SK-N-SH (cell line): ENCODE measurements around the gene ST6GALNAC3. TPM values are rescaled to one million over a fixed set of nuclear protein-coding genes. Genes with fewer than 3 reads are reported as not detected.

ENCODE experiments used
- CTCF ChIA-PET: fragments of 300-600, 350-600 bp; formaldehyde crosslinking; extraction: SDS; loops from one replicate; lab custom pipeline; 2021; lab: Yijun Ruan, JAX
- POLR2A ChIA-PET: fragments of 350-600 bp; sonication (Branson Sonifier 250); formaldehyde crosslinking; extraction: SDS; loops from one replicate; lab custom pipeline; 2020; ENCODE audit warnings: antibody characterized with exemption, inconsistent platforms; lab: Yijun Ruan, JAX
- DNase-seq: peaks from one replicate; pipeline ENCODE4 v3.0.0; 2012
- H2AFZ ChIP-seq: fragments of 200-600 bp; sonication (generic); 2 replicates; pipeline ENCODE4 v1.8.1; 2016; ENCODE audit warnings: antibody characterized with exemption, mild to moderate bottlenecking, low read depth
- H3F3A ChIP-seq: fragments of 200-600 bp; sonication (generic); replicated peaks from 2 replicates; pipeline ENCODE3; 2016; ENCODE audit warnings: antibody characterized with exemption, mild to moderate bottlenecking; ENCODE audit not compliant: insufficient read depth
- H3K27ac ChIP-seq, 2 experiments: fragments of 200-500 bp in 1 of 2; fragments of 200-600 bp in 1 of 2; sonication (Bioruptor generic) in 1 of 2; sonication (generic), shearing (Covaris generic) in 1 of 2; 2 replicates each; pipeline versions ENCODE4 v1.5.1 to v1.6.1; 2014 to 2016; ENCODE audit warnings: low read depth in 2 of 2, inconsistent platforms in 1 of 2, low read length in 1 of 2, mild to moderate bottlenecking in 1 of 2, mixed read lengths in 1 of 2
- H3K27me3 ChIP-seq: fragments of 200-600 bp; sonication (generic), shearing (Covaris generic); 2 replicates; pipeline ENCODE4 v1.6.1; 2016; ENCODE audit warnings: mixed run types; ENCODE audit not compliant: insufficient read depth
- H3K36me3 ChIP-seq, 2 experiments: fragments of 200-500 bp in 1 of 2; fragments of 200-600 bp in 1 of 2; sonication (Bioruptor generic) in 1 of 2; sonication (generic) in 1 of 2; replicated peaks in 1 of 2; 2 replicates each; pipeline versions ENCODE3 to v1.5.1; 2014 to 2016; ENCODE audit warnings: low read length in 1 of 2, mild to moderate bottlenecking in 1 of 2; ENCODE audit not compliant: insufficient read depth in 2 of 2, control insufficient read depth in 1 of 2
- H3K4me1 ChIP-seq, 2 experiments: fragments of 200-500 bp in 1 of 2; fragments of 200-600 bp in 1 of 2; sonication (Bioruptor generic) in 1 of 2; sonication (generic), shearing (Covaris generic) in 1 of 2; 2 replicates each; pipeline versions ENCODE4 v1.5.1 to v1.6.1; 2014 to 2016; ENCODE audit warnings: low read depth in 1 of 2, low read length in 1 of 2, mixed run types in 1 of 2; ENCODE audit not compliant: insufficient read depth in 2 of 2, control insufficient read depth in 1 of 2
- H3K4me2 ChIP-seq: fragments of 200-600 bp; sonication (generic), shearing (Covaris generic); 2 replicates; pipeline ENCODE4 v1.6.1; 2017; ENCODE audit warnings: mixed run types
- H3K4me3 ChIP-seq, 2 experiments: fragments of 200-500 bp in 1 of 2; fragments of 200-600 bp in 1 of 2; sonication (Bioruptor generic) in 1 of 2; sonication (generic), shearing (Covaris generic) in 1 of 2; 2 replicates each; pipeline versions ENCODE4 v1.5.1 to v1.8.1; 2014 to 2016; ENCODE audit warnings: low read depth in 2 of 2, inconsistent platforms in 1 of 2, low read length in 1 of 2, mild to moderate bottlenecking in 1 of 2, mixed read lengths in 1 of 2, moderate library complexity in 1 of 2
- H3K79me2 ChIP-seq: fragments of 200-600 bp; sonication (generic); 2 replicates; pipeline ENCODE4 v1.8.1; 2017; ENCODE audit warnings: mild to moderate bottlenecking; ENCODE audit not compliant: insufficient read depth
- H3K9ac ChIP-seq: fragments of 200-600 bp; sonication (generic); 2 replicates; pipeline ENCODE4 v1.6.1; 2017; ENCODE audit warnings: mixed run types
- H3K9me2 ChIP-seq: fragments of 200-600 bp; sonication (generic); 2 replicates; pipeline ENCODE4 v1.6.1; 2017; ENCODE audit warnings: mixed run types
- H3K9me3 ChIP-seq: fragments of 200-600 bp; sonication (generic); 2 replicates; pipeline ENCODE4 v1.6.1; 2017; ENCODE audit warnings: mixed run types, mild to moderate bottlenecking, moderate library complexity
- H4K20me1 ChIP-seq: fragments of 200-600 bp; sonication (generic); 2 replicates; pipeline ENCODE4 v1.6.1; 2017; ENCODE audit warnings: mild to moderate bottlenecking, mixed run types; ENCODE audit not compliant: insufficient read depth
- CHD2 ChIP-seq: fragments of 150-350 bp; IDR thresholded peaks from 2 replicates; pipeline ENCODE4 v1.6.1; 2018; ENCODE audit warnings: low read length; ENCODE audit not compliant: partially characterized antibody
- CTCF ChIP-seq: fragments of 200-600 bp; sonication (generic); IDR thresholded peaks from 2 replicates; pipeline ENCODE4 v1.6.1; 2017; ENCODE audit warnings: antibody characterized with exemption, mild to moderate bottlenecking, moderate library complexity
- ELF1 ChIP-seq: IDR thresholded peaks from 2 replicates; pipeline ENCODE4 v1.4.0; 2012
- FOSL2 ChIP-seq: IDR thresholded peaks from 2 replicates; pipeline ENCODE4 v1.4.0; 2012; ENCODE audit warnings: low read depth, mild to moderate bottlenecking, moderate library complexity, borderline replicate concordance
- FOXM1 ChIP-seq: IDR thresholded peaks from 2 replicates; pipeline ENCODE4 v1.4.0; 2012; ENCODE audit warnings: low read depth, mild to moderate bottlenecking
- MXI1 ChIP-seq: IDR thresholded peaks from 2 replicates; pipeline ENCODE4 v1.6.1; 2012; ENCODE audit warnings: mild to moderate bottlenecking, low read depth, low read length, improper control_type of control experiment
- NRF1 ChIP-seq: IDR thresholded peaks from 2 replicates; pipeline ENCODE4 v1.6.1; 2012; ENCODE audit warnings: low read depth, mild to moderate bottlenecking, low read length
- RAD21 ChIP-seq: IDR thresholded peaks from 2 replicates; pipeline ENCODE4 v1.6.1; 2012; ENCODE audit warnings: mild to moderate bottlenecking, low read length
- RCOR1 ChIP-seq: fragments of 150-350 bp; IDR thresholded peaks from 2 replicates; pipeline ENCODE4 v1.6.1; 2017; ENCODE audit warnings: antibody characterized with exemption, low read length
- REST ChIP-seq: IDR thresholded peaks from 2 replicates; pipeline ENCODE4 v1.6.1; 2012; ENCODE audit warnings: mild to moderate bottlenecking, low read depth, low read length, moderate library complexity
- SIN3A ChIP-seq: IDR thresholded peaks from 2 replicates; pipeline ENCODE4 v1.6.1; 2012; ENCODE audit warnings: low read depth, mild to moderate bottlenecking, low read length, moderate library complexity, borderline replicate concordance
- TAF1 ChIP-seq: IDR thresholded peaks from 2 replicates; pipeline ENCODE4 v1.6.1; 2012; ENCODE audit warnings: low read depth, mild to moderate bottlenecking, low read length, moderate library complexity, borderline replicate concordance
- TEAD4 ChIP-seq: IDR thresholded peaks from 2 replicates; pipeline ENCODE4 v1.4.0; 2012; ENCODE audit warnings: mild to moderate bottlenecking, borderline replicate concordance; ENCODE audit not compliant: insufficient read depth
- USF1 ChIP-seq: IDR thresholded peaks from 2 replicates; pipeline ENCODE4 v1.4.0; 2012; ENCODE audit warnings: low read depth, borderline replicate concordance
- WGBS: methylation state at CpG from one replicate; pipeline ENCODE4 v1.1.6; 2017; ENCODE audit warnings: low lambda C conversion rate; 5-methylcytosine and 5-hydroxymethylcytosine counted together
- polyA plus RNA-seq, 3 experiments: library from polyadenylated mRNA; depleted of rRNA; stranded (reverse); fragments of >200 nt; gene quantifications; 2 replicates each; pipeline ENCODE4 v1.2.3, GENCODE V29; 2012
- TF ChIP-seq, protein P1 (sequence below): fragments of 150-350 bp; IDR thresholded peaks from 2 replicates; pipeline ENCODE4 v1.6.1; 2017; ENCODE audit warnings: antibody characterized with exemption, low read length, low read depth, borderline replicate concordance

Gene ST6GALNAC3
- polyA plus RNA-seq, 1 of the 3 experiments (the other 2 are of a cell fraction): 8.1 TPM

GRCh38 chr1:76601465-76601864 lies 526.9 kb downstream of the ST6GALNAC3 start (continued):
- TF ChIP-seq REST (no peak), RCOR1 (no peak)

DNA sequence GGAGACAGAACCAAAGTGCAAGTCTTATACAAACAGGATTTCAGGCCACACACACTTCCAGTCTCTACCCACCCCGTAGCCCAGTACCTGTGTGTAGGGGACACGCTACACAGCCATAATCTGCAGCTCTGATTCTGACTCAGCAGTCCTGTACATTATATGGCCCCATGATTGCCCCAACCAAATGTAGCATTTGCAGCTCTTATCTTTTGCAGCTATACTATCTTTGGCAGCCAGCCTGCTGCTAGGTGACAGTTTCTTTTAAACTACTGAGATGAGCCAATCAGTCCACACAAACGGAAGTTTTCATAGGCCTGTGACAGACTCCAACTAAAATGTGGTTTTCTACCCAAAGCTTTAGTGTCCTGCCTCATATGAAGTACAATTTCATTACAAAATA lies 533.2 kb downstream of the ST6GALNAC3 start:
- CTCF ChIA-PET: no interaction called here
- Histone ChIP-seq H4K20me1 (no peaks in the 10 kb centered on the region), H3K4me3 (no peak overlapping the region), H3K9me3 (no peaks in the 10 kb centered on the region), H3K4me1 (peaks cover 0 to 2% of the 10 kb centered on the region in 2 experiments; a peak in 1 of 4 replicates), H3K27ac (no peak overlapping the region), H3K36me3 (no peaks in the 10 kb centered on the region), H2AFZ (no peak overlapping the region), H3K4me2 (no peak overlapping the region), H3K79me2 (no peaks in the 10 kb centered on the region), H3K9ac (no peak overlapping the region), H3K9me2 (no peaks in the 10 kb centered on the region), H3K27me3 (no peaks in the 10 kb centered on the region), H3F3A (no peaks in the 10 kb centered on the region)
- TF ChIP-seq RAD21 (no peak), SIN3A (no peak), NRF1 (no peak), MXI1 (no peak), CTCF (no peak), FOSL2 (no peak), ELF1 (no peak), TEAD4 (no peak), CHD2 (no peak), FOXM1 (no peak), TAF1 (no peak), USF1 (no peak)
- TF ChIP-seq, protein P1, sequence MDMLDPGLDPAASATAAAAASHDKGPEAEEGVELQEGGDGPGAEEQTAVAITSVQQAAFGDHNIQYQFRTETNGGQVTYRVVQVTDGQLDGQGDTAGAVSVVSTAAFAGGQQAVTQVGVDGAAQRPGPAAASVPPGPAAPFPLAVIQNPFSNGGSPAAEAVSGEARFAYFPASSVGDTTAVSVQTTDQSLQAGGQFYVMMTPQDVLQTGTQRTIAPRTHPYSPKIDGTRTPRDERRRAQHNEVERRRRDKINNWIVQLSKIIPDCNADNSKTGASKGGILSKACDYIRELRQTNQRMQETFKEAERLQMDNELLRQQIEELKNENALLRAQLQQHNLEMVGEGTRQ: no peak
- WGBS: 77% methylated on average over 3 of the region's 3 CpGs
- DNase-seq: no peak
- POLR2A ChIA-PET: no interaction called here
